WTC11 (cell line): ENCODE measurements around the gene KLHL35. TPM values are rescaled to one million over a fixed set of nuclear protein-coding genes. Genes with fewer than 3 reads are reported as not detected.

ENCODE experiments used
- ATAC-seq: fragments of 200-7000 bp; cut with Tn5 transposase; 2 replicates; pipeline ENCODE4 v1.10.0; 2021; ENCODE audit warnings: mild to moderate bottlenecking, moderate library complexity
- CTCF ChIA-PET: fragments of 300-600 bp; sonication (Branson Sonifier 250); formaldehyde crosslinking; loops from one replicate; lab custom pipeline; 2021; ENCODE audit warnings: antibody characterized with exemption; lab: Charles Lee
- POLR2A ChIA-PET: fragments of 350-600 bp; sonication (Branson Sonifier 250); formaldehyde crosslinking; loops from one replicate; lab custom pipeline; 2021; ENCODE audit warnings: antibody characterized with exemption; lab: Charles Lee
- DNase-seq: peaks from one replicate; pipeline ENCODE4 v3.0.0; 2021; ENCODE audit warnings: low spot score
- H3K27ac Mint-ChIP-seq: 2 replicates; pipeline ENCODE4 v1.8.0; 2021; ENCODE audit warnings: mixed read lengths
- H3K27me3 Mint-ChIP-seq: 2 replicates; pipeline ENCODE4 v1.8.0; 2021; ENCODE audit warnings: low read depth, mild to moderate bottlenecking, moderate library complexity, mixed read lengths
- H3K36me3 Mint-ChIP-seq: 2 replicates; pipeline ENCODE4 v1.8.0; 2021; ENCODE audit warnings: mixed read lengths
- H3K4me1 Mint-ChIP-seq: 2 replicates; pipeline ENCODE4 v1.8.0; 2022; ENCODE audit warnings: mixed read lengths
- H3K4me3 Mint-ChIP-seq: 2 replicates; pipeline ENCODE4 v1.8.0; 2021; ENCODE audit warnings: mild to moderate bottlenecking, moderate library complexity, mixed read lengths
- H3K9me3 Mint-ChIP-seq: 2 replicates; pipeline ENCODE4 v1.8.0; 2021; ENCODE audit warnings: mixed read lengths
- ATF1 ChIP-seq: sonication (generic); formaldehyde crosslinking; IDR thresholded peaks from 2 replicates; pipeline ENCODE4 v1.8.1; 2023; ENCODE audit warnings: mild to moderate bottlenecking, moderate library complexity, missing genetic modification reagents
- E2F1 ChIP-seq: sonication (generic); formaldehyde crosslinking; IDR thresholded peaks from 2 replicates; pipeline ENCODE4 v1.8.0; 2022; ENCODE audit warnings: mild to moderate bottlenecking, missing genetic modification reagents
- E2F5 ChIP-seq: sonication (generic); formaldehyde crosslinking; IDR thresholded peaks from 2 replicates; pipeline ENCODE4 v1.8.1; 2022; ENCODE audit warnings: mild to moderate bottlenecking, moderate library complexity, missing genetic modification reagents
- FOXK1 ChIP-seq: sonication (generic); formaldehyde crosslinking; IDR thresholded peaks from 2 replicates; pipeline ENCODE4 v1.8.0; 2022; ENCODE audit warnings: mild to moderate bottlenecking, moderate library complexity, missing genetic modification reagents
- GABPB1 ChIP-seq: sonication (generic); formaldehyde crosslinking; IDR thresholded peaks from 2 replicates; pipeline ENCODE4 v1.8.1; 2023; ENCODE audit warnings: mild to moderate bottlenecking, missing genetic modification reagents
- HMGXB4 ChIP-seq: sonication (generic); formaldehyde crosslinking; IDR thresholded peaks from 2 replicates; pipeline ENCODE4 v1.8.1; 2023; ENCODE audit warnings: mild to moderate bottlenecking, moderate library complexity, missing genetic modification reagents
- MLX ChIP-seq: sonication (generic); formaldehyde crosslinking; IDR thresholded peaks from 2 replicates; pipeline ENCODE4 v1.8.1; 2023; ENCODE audit warnings: mild to moderate bottlenecking, missing genetic modification reagents, moderate library complexity
- NFATC4 ChIP-seq: fragments of 250-450 bp; sonication (Bioruptor Pico); IDR thresholded peaks from 2 replicates; pipeline ENCODE4 v1.9.0; 2021; ENCODE audit warnings: mild to moderate bottlenecking
- NFYB ChIP-seq: sonication (generic); formaldehyde crosslinking; conservative IDR thresholded peaks from 2 replicates; pipeline ENCODE4 v1.8.0; 2022; ENCODE audit warnings: low read depth, missing genetic modification reagents
- OVOL2 ChIP-seq: fragments of 250-450 bp; sonication (Bioruptor Pico); IDR thresholded peaks from 2 replicates; pipeline ENCODE4 v1.9.0; 2021; ENCODE audit warnings: mild to moderate bottlenecking, borderline replicate concordance
- PREB ChIP-seq: sonication (generic); formaldehyde crosslinking; IDR thresholded peaks from 2 replicates; pipeline ENCODE4 v1.8.1; 2022; ENCODE audit warnings: mild to moderate bottlenecking, missing genetic modification reagents, moderate library complexity, borderline replicate concordance
- TEAD1 ChIP-seq: sonication (generic); formaldehyde crosslinking; IDR thresholded peaks from 2 replicates; pipeline ENCODE4 v1.8.0; 2022; ENCODE audit warnings: mild to moderate bottlenecking, missing genetic modification reagents
- USF1 ChIP-seq: sonication (generic); formaldehyde crosslinking; IDR thresholded peaks from 2 replicates; pipeline ENCODE4 v1.8.0; 2022; ENCODE audit warnings: mild to moderate bottlenecking, missing genetic modification reagents
- ZNF138 ChIP-seq: sonication (generic); formaldehyde crosslinking; conservative IDR thresholded peaks from 2 replicates; pipeline ENCODE4 v1.8.1; 2022; ENCODE audit warnings: mild to moderate bottlenecking, moderate library complexity, missing genetic modification reagents
- ZNF416 ChIP-seq: fragments of 250-450 bp; sonication (Bioruptor Pico); IDR thresholded peaks from 2 replicates; pipeline ENCODE4 v1.9.0; 2021; ENCODE audit warnings: mild to moderate bottlenecking, inconsistent platforms
- ZNF512 ChIP-seq: sonication (generic); formaldehyde crosslinking; IDR thresholded peaks from 2 replicates; pipeline ENCODE4 v1.8.1; 2022; ENCODE audit warnings: missing genetic modification reagents, borderline replicate concordance
- ZNF532 ChIP-seq: fragments of 250-450 bp; sonication (Bioruptor Pico); IDR thresholded peaks from 2 replicates; pipeline ENCODE4 v1.9.0; 2021; ENCODE audit warnings: mild to moderate bottlenecking, borderline replicate concordance
- ZSCAN18 ChIP-seq: fragments of 250-450 bp; sonication (Bioruptor Pico); IDR thresholded peaks from 2 replicates; pipeline ENCODE4 v2.1.2; 2022; ENCODE audit warnings: mild to moderate bottlenecking, moderate library complexity
- total RNA-seq: library from RNA; stranded (reverse); gene quantifications from 3 replicates; pipeline ENCODE4 v1.2.3, GENCODE V29; 2021

KLHL35 gene
- total RNA-seq, 1 experiment from 2014 or later, result 0.22 TPM

- TF ChIP-seq FOXK1 (CRISPR knock-in tag) (no peak), ZNF512 (no peak), ZSCAN18 (CRISPR knock-in tag) (no peak), NFATC4 (CRISPR knock-in tag) (no peak), ZNF532 (CRISPR knock-in tag) (no peak), E2F1 (CRISPR knock-in tag) (no peak), USF1 (no peak), MLX (CRISPR knock-in tag) (no peak), GABPB1 (CRISPR knock-in tag) (no peak), ATF1 (CRISPR knock-in tag) (no peak), PREB (CRISPR knock-in tag) (no peak), ZNF138 (CRISPR knock-in tag) (no peak), ZNF416 (no peak), NFYB (CRISPR knock-in tag) (no peak), OVOL2 (no peak), TEAD1 (CRISPR knock-in tag) (no peak), HMGXB4 (CRISPR knock-in tag) (no peak), E2F5 (CRISPR knock-in tag) (no peak)
- Mint-ChIP-seq H3K4me3 (no peak overlapping the region), H3K27me3 (peaks cover 55% of the 10 kb centered on the region), H3K27ac (no peak overlapping the region), H3K9me3 (peaks cover 9% of the 10 kb centered on the region), H3K4me1 (peaks cover 29% of the 10 kb centered on the region), H3K36me3 (peaks cover 22% of the 10 kb centered on the region)
- ATAC-seq (no peak), DNase-seq (no peak)
- CTCF ChIA-PET, result interaction anchor here (1.2 to 2.6 kb wide), 4 partner anchors 18 to 158 kb away, joined by 3 to 26 read pairs (median 16); no protein-coding TSS in a partner anchor
- POLR2A ChIA-PET, result no interaction called here
Measured at GRCh38 chr11:75426720-75427086, 6.3 kb downstream of the KLHL35 start.
